GM12892 (cell line): ENCODE results near the gene ECPAS.
"Not testable (repeated sequence)": the region's sequence is repeated elsewhere in the genome, so short reads cannot be mapped to it uniquely, and the experiment has no call there.

ENCODE experiments used
- POLR2A ChIP-seq: IDR thresholded peaks from 2 replicates; pipeline ENCODE4 v1.6.1; 2011; ENCODE audit warnings: low read depth, low read length, control low read depth
- POLR2AphosphoS5 ChIP-seq: IDR thresholded peaks from 2 replicates; pipeline ENCODE4 v1.6.1; 2011; ENCODE audit warnings: low read depth, low read length, control low read depth
- TAF1 ChIP-seq: IDR thresholded peaks from 2 replicates; pipeline ENCODE4 v1.6.1; 2011; ENCODE audit warnings: low read depth, mild to moderate bottlenecking, control low read depth, low read length, borderline replicate concordance

- not testable (repeated sequence) for TF ChIP-seq TAF1, POLR2AphosphoS5, POLR2A
Measured at GRCh38 chr9:111334318-111334863, 149.8 kb downstream of the ECPAS start.
